Measurements from ENCODE around the gene ZBED6. TPM values are rescaled to one million over a fixed set of nuclear protein-coding genes. Genes with fewer than 3 reads are reported as not detected.

Gene ZBED6
- total and polyA plus RNA-seq, 10 donors, result 0.17 to 49.6 (median 27.6) TPM

DNA sequence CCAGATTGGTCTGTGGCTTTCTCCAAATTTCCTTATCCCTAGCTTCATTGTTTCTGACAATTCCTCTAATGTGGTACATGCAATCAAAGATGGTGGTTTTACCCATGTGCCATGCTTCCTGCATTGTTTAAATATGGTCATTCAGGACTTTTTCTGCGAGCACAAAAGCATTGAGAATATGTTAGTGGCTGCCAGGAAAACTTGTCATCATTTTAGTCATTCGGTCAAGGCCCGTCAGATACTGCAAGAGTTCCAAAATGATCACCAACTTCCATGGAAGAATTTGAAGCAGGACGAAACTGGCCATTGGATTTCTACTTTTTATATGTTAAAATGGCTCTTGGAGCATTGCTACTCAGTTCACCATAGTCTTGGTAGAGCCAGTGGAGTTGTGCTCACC lies 3.7 kb downstream of the ZBED6 start:
- WGBS, 5 donors, result 83 to 95% (median 93%) methylated on average over 4 of the region's 4 CpGs
- no peak overlapping the region for H3K4me3 ChIP-seq
- no peaks in the 10 kb centered on the region for H3K27me3 ChIP-seq (replicated peaks in 1 of 7)
- no peak for DNase-seq
- no peak overlapping the region for H3K27ac ChIP-seq
- H3K9me3 ChIP-seq, result no peaks in the 10 kb centered on the region
- peaks cover 2 to 62% (median 24%) of the 10 kb centered on the region in 6 donors for H3K36me3 ChIP-seq
- no peak for TF ChIP-seq POLR2A (IDR thresholded peaks at IDR 0.05)
- no peak for TF ChIP-seq POLR2AphosphoS5 (IDR thresholded peaks at IDR 0.05)
- TF ChIP-seq, protein P1, sequence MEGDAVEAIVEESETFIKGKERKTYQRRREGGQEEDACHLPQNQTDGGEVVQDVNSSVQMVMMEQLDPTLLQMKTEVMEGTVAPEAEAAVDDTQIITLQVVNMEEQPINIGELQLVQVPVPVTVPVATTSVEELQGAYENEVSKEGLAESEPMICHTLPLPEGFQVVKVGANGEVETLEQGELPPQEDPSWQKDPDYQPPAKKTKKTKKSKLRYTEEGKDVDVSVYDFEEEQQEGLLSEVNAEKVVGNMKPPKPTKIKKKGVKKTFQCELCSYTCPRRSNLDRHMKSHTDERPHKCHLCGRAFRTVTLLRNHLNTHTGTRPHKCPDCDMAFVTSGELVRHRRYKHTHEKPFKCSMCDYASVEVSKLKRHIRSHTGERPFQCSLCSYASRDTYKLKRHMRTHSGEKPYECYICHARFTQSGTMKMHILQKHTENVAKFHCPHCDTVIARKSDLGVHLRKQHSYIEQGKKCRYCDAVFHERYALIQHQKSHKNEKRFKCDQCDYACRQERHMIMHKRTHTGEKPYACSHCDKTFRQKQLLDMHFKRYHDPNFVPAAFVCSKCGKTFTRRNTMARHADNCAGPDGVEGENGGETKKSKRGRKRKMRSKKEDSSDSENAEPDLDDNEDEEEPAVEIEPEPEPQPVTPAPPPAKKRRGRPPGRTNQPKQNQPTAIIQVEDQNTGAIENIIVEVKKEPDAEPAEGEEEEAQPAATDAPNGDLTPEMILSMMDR (IDR thresholded peaks at IDR 0.05 in 8 of 11, conservative IDR thresholded peaks at IDR 0.05 in 3 of 11), result no peak
- peaks cover 44 to 84% (median 77%) of the 10 kb centered on the region in 6 donors for H3K4me1 ChIP-seq
- intact Hi-C loops (cut with DNase I; ENCODE audit: low total_unique reads), result no loop called here

- WGBS, 5 donors, result 70 to 87% (median 79%) methylated on average over 1 of the region's 1 CpG
- DNase-seq, result no peak
- Histone ChIP-seq H3K9me3 (no peaks in the 10 kb centered on the region), H3K27me3 (replicated peaks in 1 of 7) (no peaks in the 10 kb centered on the region), H3K4me3 (no peak overlapping the region), H3K36me3 (peaks cover 2 to 71% (median 25%) of the 10 kb centered on the region in 6 donors), H3K27ac (no peak overlapping the region), H3K4me1 (peaks cover 42 to 89% (median 75%) of the 10 kb centered on the region in 6 donors)
- TF ChIP-seq POLR2AphosphoS5 (IDR thresholded peaks at IDR 0.05) (no peak), POLR2A (IDR thresholded peaks at IDR 0.05) (no peak)
- TF ChIP-seq, protein P1 (IDR thresholded peaks at IDR 0.05 in 8 of 11, conservative IDR thresholded peaks at IDR 0.05 in 3 of 11), result no peak
- intact Hi-C loops (cut with DNase I; ENCODE audit: low total_unique reads), result no loop called here
These were observed 4.5 kb downstream of the ZBED6 start for GRCh38 chr1:203799971-203800370.

GRCh38 chr1:203805689-203806088 lies 10.3 kb downstream of the ZBED6 start:
- H3K27me3 ChIP-seq (replicated peaks in 1 of 7), result no peaks in the 10 kb centered on the region
- H3K4me1 ChIP-seq, result peaks cover 6 to 68% (median 41%) of the 10 kb centered on the region in 6 donors
- WGBS, 5 donors, result 96 to 98% (median 97%) methylated on average over 7 of the region's 7 CpGs
- peaks cover 0 to 94% (median 41%) of the 10 kb centered on the region in 6 donors for H3K36me3 ChIP-seq
- intact Hi-C loops (cut with DNase I; ENCODE audit: low total_unique reads), result no loop called here
- no peak overlapping the region for H3K4me3 ChIP-seq
- no peaks in the 10 kb centered on the region for H3K9me3 ChIP-seq
- DNase-seq, result no peak
- TF ChIP-seq POLR2AphosphoS5 (IDR thresholded peaks at IDR 0.05) (no peak), POLR2A (IDR thresholded peaks at IDR 0.05) (no peak)
- TF ChIP-seq, protein P1 (IDR thresholded peaks at IDR 0.05 in 8 of 11, conservative IDR thresholded peaks at IDR 0.05 in 3 of 11), result no peak
- H3K27ac ChIP-seq, result no peak overlapping the region

GRCh38 chr1:203807196-203807595 lies 11.8 kb downstream of the ZBED6 start:
- no peak for DNase-seq
- no peak overlapping the region for H3K27ac ChIP-seq
- WGBS, 5 donors, result 88 to 96% (median 91%) methylated on average over 2 of the region's 2 CpGs

More at GRCh38 chr1:203807196-203807595, 11.8 kb downstream of the ZBED6 start:
- Histone ChIP-seq H3K9me3 (no peaks in the 10 kb centered on the region), H3K27me3 (replicated peaks in 1 of 7) (no peaks in the 10 kb centered on the region), H3K4me3 (no peak overlapping the region), H3K36me3 (peaks cover 0 to 96% (median 45%) of the 10 kb centered on the region in 6 donors), H3K4me1 (peaks cover 0 to 66% (median 32%) of the 10 kb centered on the region in 6 donors)
- no peak for TF ChIP-seq POLR2A (IDR thresholded peaks at IDR 0.05)
- TF ChIP-seq, protein P1 (IDR thresholded peaks at IDR 0.05 in 8 of 11, conservative IDR thresholded peaks at IDR 0.05 in 3 of 11), result no peak
- TF ChIP-seq POLR2AphosphoS5 (IDR thresholded peaks at IDR 0.05), result no peak
- intact Hi-C loops (cut with DNase I; ENCODE audit: low total_unique reads), result no loop called here

All from spleen (tissue), 11 donors.